Fibroblast of lung (primary cell): Measurements from ENCODE around the gene IKBKE.

ENCODE experiments used
- EZH2 ChIP-seq: IDR thresholded peaks from 2 replicates; pipeline ENCODE4 v1.5.1; 2012; ENCODE audit warnings: low read length, control low read depth, mild to moderate bottlenecking; ENCODE audit errors: missing control alignments
- TF ChIP-seq, protein P1 (sequence below), 2 donors: IDR thresholded peaks in 1 of 2; conservative IDR thresholded peaks in 1 of 2; 1 replicate in 1 of 2; 2 replicates in 1 of 2; pipeline ENCODE4 v1.5.1; 2011 to 2012; ENCODE audit warnings: low read length in 2 of 2, control low read depth in 1 of 2, inconsistent platforms in 1 of 2, low read depth in 1 of 2, mild to moderate bottlenecking in 1 of 2

GRCh38 chr1:206504363-206504713 lies 34.1 kb downstream of the IKBKE start:
- TF ChIP-seq, protein P1, sequence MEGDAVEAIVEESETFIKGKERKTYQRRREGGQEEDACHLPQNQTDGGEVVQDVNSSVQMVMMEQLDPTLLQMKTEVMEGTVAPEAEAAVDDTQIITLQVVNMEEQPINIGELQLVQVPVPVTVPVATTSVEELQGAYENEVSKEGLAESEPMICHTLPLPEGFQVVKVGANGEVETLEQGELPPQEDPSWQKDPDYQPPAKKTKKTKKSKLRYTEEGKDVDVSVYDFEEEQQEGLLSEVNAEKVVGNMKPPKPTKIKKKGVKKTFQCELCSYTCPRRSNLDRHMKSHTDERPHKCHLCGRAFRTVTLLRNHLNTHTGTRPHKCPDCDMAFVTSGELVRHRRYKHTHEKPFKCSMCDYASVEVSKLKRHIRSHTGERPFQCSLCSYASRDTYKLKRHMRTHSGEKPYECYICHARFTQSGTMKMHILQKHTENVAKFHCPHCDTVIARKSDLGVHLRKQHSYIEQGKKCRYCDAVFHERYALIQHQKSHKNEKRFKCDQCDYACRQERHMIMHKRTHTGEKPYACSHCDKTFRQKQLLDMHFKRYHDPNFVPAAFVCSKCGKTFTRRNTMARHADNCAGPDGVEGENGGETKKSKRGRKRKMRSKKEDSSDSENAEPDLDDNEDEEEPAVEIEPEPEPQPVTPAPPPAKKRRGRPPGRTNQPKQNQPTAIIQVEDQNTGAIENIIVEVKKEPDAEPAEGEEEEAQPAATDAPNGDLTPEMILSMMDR (conservative IDR thresholded peaks at IDR 0.05 in 1 of 2, IDR thresholded peaks at IDR 0.05 in 1 of 2; ENCODE audit: low read depth in 1 of 2, low read length in 2 of 2): no peak
- TF ChIP-seq EZH2: no peak
